Smooth muscle cell (in vitro differentiated cells): ENCODE measurements around the gene CDKAL1. TPM values are rescaled to one million over a fixed set of nuclear protein-coding genes. Genes with fewer than 3 reads are reported as not detected.

ENCODE experiments used
- DNase-seq: peaks from one replicate; lab custom pipeline; 2025; ENCODE audit not compliant: unreplicated experiment; lab: John Stamatoyannopoulos, UW
- H2AFZ ChIP-seq: fragments of 200-600 bp; sonication (generic); 2 replicates; pipeline ENCODE4 v1.6.0; 2016; ENCODE audit warnings: antibody characterized with exemption, low read depth, mild to moderate bottlenecking
- H3F3A ChIP-seq: fragments of 200-600 bp; sonication (generic); 2 replicates; pipeline ENCODE4 v1.6.0; 2017; ENCODE audit warnings: antibody characterized with exemption, low read depth
- H3K27ac ChIP-seq: fragments of 200-600 bp; sonication (generic); 2 replicates; pipeline ENCODE4 v1.5.1; 2016; ENCODE audit warnings: low read depth, mild to moderate bottlenecking
- H3K27me3 ChIP-seq: fragments of 200-600 bp; sonication (generic); 2 replicates; pipeline ENCODE4 v1.6.1; 2016; ENCODE audit warnings: low read depth, mild to moderate bottlenecking
- H3K36me3 ChIP-seq: fragments of 200-600 bp; sonication (generic); 2 replicates; pipeline ENCODE4 v1.5.1; 2016; ENCODE audit warnings: low read depth
- H3K4me1 ChIP-seq: fragments of 200-600 bp; sonication (generic); 2 replicates; pipeline ENCODE4 v1.5.1; 2016; ENCODE audit warnings: low read depth
- H3K4me2 ChIP-seq: fragments of 200-600 bp; sonication (generic); 2 replicates; pipeline ENCODE4 v1.6.0; 2016; ENCODE audit warnings: mild to moderate bottlenecking
- H3K4me3 ChIP-seq: fragments of 200-600 bp; sonication (generic); 2 replicates; pipeline ENCODE4 v1.5.1; 2016; ENCODE audit warnings: mild to moderate bottlenecking
- H3K79me2 ChIP-seq: fragments of 200-600 bp; sonication (generic); 2 replicates; pipeline ENCODE4 v1.6.0; 2016; ENCODE audit warnings: low read depth, mild to moderate bottlenecking
- H3K9ac ChIP-seq: fragments of 200-600 bp; sonication (generic); 2 replicates; pipeline ENCODE4 v1.6.0; 2016; ENCODE audit warnings: low read depth
- H3K9me3 ChIP-seq: fragments of 200-600 bp; sonication (generic); replicated peaks from 2 replicates; pipeline ENCODE4 v1.5.1; 2016; ENCODE audit warnings: low read depth
- H4K20me1 ChIP-seq: fragments of 200-600 bp; sonication (generic); 2 replicates; pipeline ENCODE4 v1.6.0; 2016; ENCODE audit warnings: low read depth
- WGBS: methylation state at CpG from one replicate; pipeline ENCODE4 v1.1.7; 2016; ENCODE audit warnings: low lambda C conversion rate; 5-methylcytosine and 5-hydroxymethylcytosine counted together
- polyA plus RNA-seq: library from polyadenylated mRNA; unstranded; fragments of >200 nt; fragmentation: Nextera tagmentation; extraction: Ambion mirVana; gene quantifications from 2 replicates; pipeline ENCODE4 v1.2.1, GENCODE V29; 2016
- total RNA-seq: library from RNA; depleted of rRNA; stranded (reverse); fragments of >200 nt; gene quantifications from 2 replicates; pipeline ENCODE4 v1.2.3, GENCODE V29; 2014
- TF ChIP-seq, protein P1 (sequence below): fragments of 200-600 bp; sonication (generic); IDR thresholded peaks from 2 replicates; pipeline ENCODE4 v1.5.1; 2017; ENCODE audit warnings: borderline replicate concordance, mild to moderate bottlenecking, antibody characterized with exemption; ENCODE audit not compliant: insufficient read depth, poor library complexity, severe bottlenecking

The CDKAL1 gene
- total and polyA plus RNA-seq, 2 experiments from 2014 or later, result 16.5 to 16.6 TPM

DNA sequence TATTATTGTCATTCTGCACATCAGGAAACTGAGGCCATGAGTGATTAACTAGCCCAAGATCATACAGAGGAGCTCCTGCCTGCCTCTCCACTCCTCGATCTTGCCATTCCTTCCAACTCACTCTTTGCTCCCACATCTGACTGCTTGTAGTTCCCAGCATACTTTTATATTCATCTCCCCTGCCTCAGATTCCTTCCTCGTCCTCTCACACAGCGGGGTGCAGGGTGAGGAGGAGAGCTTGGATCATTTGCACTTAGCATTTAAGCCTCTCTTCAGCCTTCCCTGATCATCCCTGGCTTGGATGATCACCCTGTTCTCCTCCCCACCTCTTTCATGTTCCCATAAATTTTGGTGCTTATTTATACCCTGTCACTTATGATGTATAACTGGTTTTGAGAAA is 544.2 kb downstream of the CDKAL1 start:
- no peaks in the 10 kb centered on the region for H3K4me1 ChIP-seq
- peaks cover 3% of the 10 kb centered on the region for H3K9me3 ChIP-seq
- H3K4me3 ChIP-seq, result no peak overlapping the region
- DNase-seq, result no peak
- no peaks in the 10 kb centered on the region for H3K27me3 ChIP-seq
- H3K36me3 ChIP-seq, result peaks cover under 1% of the 10 kb centered on the region
- TF ChIP-seq, protein P1, sequence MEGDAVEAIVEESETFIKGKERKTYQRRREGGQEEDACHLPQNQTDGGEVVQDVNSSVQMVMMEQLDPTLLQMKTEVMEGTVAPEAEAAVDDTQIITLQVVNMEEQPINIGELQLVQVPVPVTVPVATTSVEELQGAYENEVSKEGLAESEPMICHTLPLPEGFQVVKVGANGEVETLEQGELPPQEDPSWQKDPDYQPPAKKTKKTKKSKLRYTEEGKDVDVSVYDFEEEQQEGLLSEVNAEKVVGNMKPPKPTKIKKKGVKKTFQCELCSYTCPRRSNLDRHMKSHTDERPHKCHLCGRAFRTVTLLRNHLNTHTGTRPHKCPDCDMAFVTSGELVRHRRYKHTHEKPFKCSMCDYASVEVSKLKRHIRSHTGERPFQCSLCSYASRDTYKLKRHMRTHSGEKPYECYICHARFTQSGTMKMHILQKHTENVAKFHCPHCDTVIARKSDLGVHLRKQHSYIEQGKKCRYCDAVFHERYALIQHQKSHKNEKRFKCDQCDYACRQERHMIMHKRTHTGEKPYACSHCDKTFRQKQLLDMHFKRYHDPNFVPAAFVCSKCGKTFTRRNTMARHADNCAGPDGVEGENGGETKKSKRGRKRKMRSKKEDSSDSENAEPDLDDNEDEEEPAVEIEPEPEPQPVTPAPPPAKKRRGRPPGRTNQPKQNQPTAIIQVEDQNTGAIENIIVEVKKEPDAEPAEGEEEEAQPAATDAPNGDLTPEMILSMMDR, result no peak
- WGBS, result 82% methylated on average over 3 of the region's 3 CpGs
- H3K9ac ChIP-seq, result no peak overlapping the region
- H4K20me1 ChIP-seq, result no peaks in the 10 kb centered on the region
- H3K27ac ChIP-seq, result no peak overlapping the region
- no peaks in the 10 kb centered on the region for H3F3A ChIP-seq
- H2AFZ ChIP-seq, result no peak overlapping the region
- H3K79me2 ChIP-seq, result no peaks in the 10 kb centered on the region
- no peak overlapping the region for H3K4me2 ChIP-seq

DNA sequence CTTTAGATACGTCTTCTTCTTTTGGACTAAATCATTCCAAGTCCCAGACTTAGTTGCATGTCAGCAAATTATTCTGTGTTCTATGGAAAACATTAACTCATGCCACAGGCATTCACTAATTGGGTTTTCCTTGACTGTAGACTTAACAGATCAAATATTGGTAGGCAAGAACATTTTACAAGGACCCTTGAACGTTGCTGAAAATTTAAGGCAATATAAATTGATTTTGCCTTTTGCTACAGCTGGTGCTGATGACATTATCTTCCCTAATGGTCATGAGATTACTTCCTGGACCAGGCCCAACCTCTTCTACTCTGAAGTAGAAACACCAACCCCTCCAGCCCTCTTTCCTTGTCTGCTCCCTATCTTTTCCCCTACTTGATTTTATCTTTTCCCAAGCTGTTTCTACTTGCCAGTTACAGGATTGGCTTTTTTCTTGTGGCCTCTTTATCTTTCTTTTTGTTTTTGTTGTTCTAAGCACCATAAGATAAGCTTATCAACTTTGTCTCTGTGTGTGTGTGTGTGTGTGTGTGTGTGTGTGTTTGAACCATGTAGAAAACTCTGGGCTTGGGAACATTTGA is 545.3 kb downstream of the CDKAL1 start:
- H3K4me2 ChIP-seq, result no peak overlapping the region
- H3K9me3 ChIP-seq, result no peaks in the 10 kb centered on the region
- no peaks in the 10 kb centered on the region for H3K4me1 ChIP-seq
- no peak overlapping the region for H3K9ac ChIP-seq
- TF ChIP-seq, protein P1, result no peak
- no peaks in the 10 kb centered on the region for H3K27me3 ChIP-seq
- no peak overlapping the region for H3K4me3 ChIP-seq
- no peaks in the 10 kb centered on the region for H4K20me1 ChIP-seq
- no peaks in the 10 kb centered on the region for H3F3A ChIP-seq
- no peaks in the 10 kb centered on the region for H3K36me3 ChIP-seq
- H3K79me2 ChIP-seq, result no peaks in the 10 kb centered on the region
- 6% methylated on average over 2 of the region's 2 CpGs for WGBS
- H3K27ac ChIP-seq, result no peak overlapping the region
- no peak overlapping the region for H2AFZ ChIP-seq
- no peak for DNase-seq

DNA sequence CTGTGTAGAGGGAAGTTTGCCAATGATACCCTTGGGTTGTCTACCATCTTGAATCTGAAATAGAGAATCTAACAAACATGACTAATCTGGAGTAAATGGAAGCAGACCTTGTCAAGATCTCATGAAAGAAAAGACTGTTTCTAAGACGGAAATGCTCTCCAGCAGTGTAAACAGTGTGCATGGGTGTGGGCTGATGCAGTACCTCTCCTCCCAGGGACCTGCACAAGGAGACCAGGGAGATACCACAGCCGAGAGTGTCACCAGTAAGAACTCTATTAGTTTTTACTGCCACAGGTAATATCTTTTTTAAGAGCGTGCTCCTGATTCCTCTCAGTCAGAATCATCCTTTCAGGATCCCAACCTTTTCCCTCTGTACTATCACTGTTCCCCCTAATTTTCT is 546.0 kb downstream of the CDKAL1 start:
- H3K27me3 ChIP-seq, result no peaks in the 10 kb centered on the region
- H3K36me3 ChIP-seq, result peaks cover under 1% of the 10 kb centered on the region
- TF ChIP-seq, protein P1, result no peak
- no peak overlapping the region for H3K27ac ChIP-seq
- no peak overlapping the region for H3K9ac ChIP-seq
- no peaks in the 10 kb centered on the region for H3K79me2 ChIP-seq
- H2AFZ ChIP-seq, result no peak overlapping the region
- no peaks in the 10 kb centered on the region for H4K20me1 ChIP-seq
- no peaks in the 10 kb centered on the region for H3F3A ChIP-seq
- H3K4me3 ChIP-seq, result no peak overlapping the region
- no peaks in the 10 kb centered on the region for H3K9me3 ChIP-seq
- 61% methylated on average over 3 of the region's 3 CpGs for WGBS
- H3K4me2 ChIP-seq, result no peak overlapping the region
- no peaks in the 10 kb centered on the region for H3K4me1 ChIP-seq
- no peak for DNase-seq

DNA sequence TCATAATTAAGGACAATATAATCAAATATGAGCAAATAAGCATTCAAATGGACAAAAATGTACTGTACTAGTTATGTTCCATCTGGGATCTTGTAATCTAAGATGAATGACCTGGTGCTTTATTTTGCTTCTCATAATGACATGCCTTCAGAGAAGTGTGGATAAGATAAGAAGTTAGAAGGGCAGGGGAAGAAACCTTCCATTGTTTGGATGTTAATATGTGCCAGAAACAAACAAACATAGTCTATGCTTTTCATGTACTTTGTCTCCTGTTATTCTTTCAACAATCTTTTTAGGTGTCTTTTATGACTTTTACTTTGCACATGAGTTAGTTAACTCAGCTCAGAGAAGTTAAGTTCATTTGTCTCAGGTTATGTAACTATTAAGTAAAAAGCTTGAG is 547.8 kb downstream of the CDKAL1 start:
- Histone ChIP-seq H3K27ac (no peak overlapping the region), H3K4me3 (no peak overlapping the region), H3K27me3 (no peaks in the 10 kb centered on the region), H3K36me3 (peaks cover 5% of the 10 kb centered on the region), H3K9me3 (no peaks in the 10 kb centered on the region), H4K20me1 (no peaks in the 10 kb centered on the region), H3K9ac (no peak overlapping the region), H3F3A (no peaks in the 10 kb centered on the region), H3K4me2 (no peak overlapping the region), H2AFZ (no peak overlapping the region), H3K4me1 (no peaks in the 10 kb centered on the region), H3K79me2 (no peaks in the 10 kb centered on the region)
- TF ChIP-seq, protein P1, result no peak
- no peak for DNase-seq
